Regular cardiac myocyte (primary cell): ENCODE results near the gene TGIF1. TPM values are rescaled to one million over a fixed set of nuclear protein-coding genes. Genes with fewer than 3 reads are reported as not detected.

Source experiments
- total RNA-seq: library from RNA; depleted of rRNA; stranded (reverse); fragments of >200 nt; gene quantifications from 2 replicates; pipeline ENCODE4 v1.2.3, GENCODE V29; 2014

The TGIF1 gene
- total RNA-seq, result 97.0 and 280 TPM in 2 replicates

DNA sequence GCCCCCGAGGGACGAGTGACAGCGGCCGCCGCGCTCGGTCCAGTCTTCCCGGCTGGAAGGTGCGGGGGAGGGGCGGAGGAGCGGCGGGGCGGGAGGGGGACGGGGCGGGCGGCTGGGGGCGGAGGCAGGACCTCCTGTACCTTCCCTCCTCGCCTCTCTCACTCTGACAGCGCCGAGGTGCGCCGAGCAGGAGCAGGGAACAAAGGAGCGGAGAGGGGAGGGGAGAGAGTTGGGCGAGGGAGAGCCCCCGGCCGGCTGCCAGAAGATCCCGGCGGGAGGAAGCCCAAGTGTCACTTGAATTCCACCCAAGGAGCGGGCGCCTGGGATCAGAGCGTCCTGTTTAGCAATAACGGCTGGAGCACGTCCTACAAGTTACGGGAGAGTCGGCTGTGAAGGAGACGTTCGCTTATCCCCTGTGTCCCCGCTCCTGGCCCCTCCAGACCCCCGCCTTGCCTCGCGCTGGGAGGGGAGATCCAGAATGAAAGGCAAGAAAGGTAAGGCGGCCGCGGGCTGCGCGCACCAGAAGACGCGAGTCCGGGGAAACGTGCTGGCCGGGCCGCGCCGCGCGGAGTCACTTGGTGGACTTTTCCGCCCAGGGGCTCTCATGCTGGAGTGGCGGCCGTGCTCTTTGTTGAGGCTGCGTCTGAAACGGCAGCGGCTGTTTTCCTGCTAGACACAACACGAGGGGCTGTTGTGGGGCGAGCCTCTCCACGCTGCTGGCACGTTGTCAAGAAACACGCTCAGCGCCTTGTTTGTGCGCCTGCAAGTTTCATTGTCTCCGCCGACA lies at the start of gene TGIF1:
TSS of gene TGIF1 (plus strand) at position 161 of the 787 bp plus-strand sequence. CDS start at position 479, 318 bp downstream.

Other genes starting within 250 kb of the TGIF1 start
- gene MYOM1, start 230.2 kb upstream of the TGIF1 start, total RNA-seq, result 0.38 and 5.6 TPM in 2 replicates
- 1,015 and 1,197 TPM in 2 replicates for gene MYL12A, start 202.4 kb upstream of the TGIF1 start, total RNA-seq
- 423 and 523 TPM in 2 replicates for gene MYL12B, start 188.0 kb upstream of the TGIF1 start, total RNA-seq